Measurements from ENCODE around the gene SLC7A7.
A peak's percentile ranks its signal among the peaks of the same experiment; 100 is the strongest.
"Not testable (repeated sequence)": the region's sequence is repeated elsewhere in the genome, so short reads cannot be mapped to it uniquely, and the experiment has no call there.

The SLC7A7 gene

GRCh38 chr14:22786685-22787084 lies 28.6 kb downstream of the SLC7A7 start:
- no peak for DNase-seq

- DNase-seq = no peak
These were observed 33.8 kb downstream of the SLC7A7 start for GRCh38 chr14:22781301-22781991.

GRCh38 chr14:22780941-22781300 lies 34.3 kb downstream of the SLC7A7 start:
- no peak for DNase-seq

- no peak for DNase-seq
These were observed 35.0 kb downstream of the SLC7A7 start for GRCh38 chr14:22780105-22780679.

- no peak for DNase-seq
These were observed 37.2 kb downstream of the SLC7A7 start for GRCh38 chr14:22778084-22778483.

GRCh38 chr14:22776849-22777248 lies 38.4 kb downstream of the SLC7A7 start:
- DNase-seq = not testable (repeated sequence)

GRCh38 chr14:22776215-22776614 lies 39.0 kb downstream of the SLC7A7 start:
- no peak for DNase-seq

- no peak for DNase-seq
These were observed 41.1 kb downstream of the SLC7A7 start for GRCh38 chr14:22774011-22774706.

GRCh38 chr14:22773162-22774010 lies 41.8 kb downstream of the SLC7A7 start:
- DNase-seq = no peak

- no peak for DNase-seq
These were observed 42.5 kb downstream of the SLC7A7 start for GRCh38 chr14:22772725-22773124.

- no peak for DNase-seq
These were observed 44.6 kb downstream of the SLC7A7 start for GRCh38 chr14:22770481-22771187.

- DNase-seq = no peak
These were observed 45.9 kb downstream of the SLC7A7 start for GRCh38 chr14:22769369-22769768.

GRCh38 chr14:22768947-22769346 lies 46.3 kb downstream of the SLC7A7 start:
- DNase-seq = no peak

- peak in 1 of 2 experiments; percentile 7 for DNase-seq
These were observed 48.0 kb downstream of the SLC7A7 start for GRCh38 chr14:22767323-22767589.

- DNase-seq = peak; percentile 87 to 97
These were observed 48.5 kb downstream of the SLC7A7 start, which contains the start of gene OXA1L for GRCh38 chr14:22766457-22767322. TSS of gene OXA1L (plus strand) at chr14:22766688. CDS start at chr14:22766702, 14 bp downstream.

GRCh38 chr14:22764382-22764781 lies 50.9 kb downstream of the SLC7A7 start:
- DNase-seq = no peak

- no peak for DNase-seq
These were observed 53.5 kb downstream of the SLC7A7 start for GRCh38 chr14:22761734-22762133.

GRCh38 chr14:22757972-22758650 lies 57.1 kb downstream of the SLC7A7 start:
- DNase-seq = not testable (repeated sequence)

GRCh38 chr14:22753586-22753985 lies 61.6 kb downstream of the SLC7A7 start:
- no peak for DNase-seq

GRCh38 chr14:22752422-22752821 lies 62.8 kb downstream of the SLC7A7 start:
- no peak for DNase-seq

GRCh38 chr14:22748631-22749068 lies 66.6 kb downstream of the SLC7A7 start:
- DNase-seq = no peak

Data from stimulated activated CD4-positive, alpha-beta T cell treated with anti-CD3 and anti-CD28 coated beads, Interleukin-4, amount 100 ng/mL, for 4 hours (primary cell).